HG03135 (cell line): ENCODE data around the gene ITGB2.
A peak's percentile ranks its signal among the peaks of the same experiment; 100 is the strongest.
"Not testable (repeated sequence)": the region's sequence is repeated elsewhere in the genome, so short reads cannot be mapped to it uniquely, and the experiment has no call there.

ENCODE experiments used
- ATAC-seq: cut with Tn5 transposase; IDR thresholded peaks from one replicate; pipeline ENCODE4 v1.9.1; 2021; ENCODE audit warnings: mild to moderate bottlenecking, moderate library complexity; ENCODE audit not compliant: unreplicated experiment

The ITGB2 gene

GRCh38 chr21:44887126-44887806, 33.4 kb downstream of the ITGB2 start:
- no peak for ATAC-seq

- ATAC-seq, result no peak
Measured at GRCh38 chr21:44886113-44887075, 34.3 kb downstream of the ITGB2 start.

- ATAC-seq, result no peak
Measured at GRCh38 chr21:44885615-44886014, 35.1 kb downstream of the ITGB2 start.

GRCh38 chr21:44884097-44884496, 36.6 kb downstream of the ITGB2 start:
- no peak for ATAC-seq

- ATAC-seq, result no peak
Measured at GRCh38 chr21:44883250-44883649, 37.4 kb downstream of the ITGB2 start.

- no peak for ATAC-seq
Measured at GRCh38 chr21:44881198-44881872, 39.4 kb downstream of the ITGB2 start.

- no peak for ATAC-seq
Measured at GRCh38 chr21:44880405-44881197, 40.1 kb downstream of the ITGB2 start.

- ATAC-seq, result not testable (repeated sequence)
Measured at GRCh38 chr21:44879238-44879637, 41.5 kb downstream of the ITGB2 start.

GRCh38 chr21:44878053-44878982, 42.4 kb downstream of the ITGB2 start:
- no peak for ATAC-seq

GRCh38 chr21:44876849-44877575, 43.7 kb downstream of the ITGB2 start:
- no peak for ATAC-seq

GRCh38 chr21:44875316-44875700, 45.4 kb downstream of the ITGB2 start:
- ATAC-seq, result no peak

- peak; percentile 8 for ATAC-seq
Measured at GRCh38 chr21:44874497-44875315, 46.0 kb downstream of the ITGB2 start.

- no peak for ATAC-seq
Measured at GRCh38 chr21:44874240-44874496, 46.5 kb downstream of the ITGB2 start.

GRCh38 chr21:44873356-44874239, 47.1 kb downstream of the ITGB2 start, which contains the start of gene PTTG1IP:
PTTG1IP (minus strand) TSS chr21:44873690; CDS start chr21:44873616, 74 bp downstream.
- peak; percentile 70 for ATAC-seq

- no peak for ATAC-seq
Measured at GRCh38 chr21:44872649-44873355, 47.9 kb downstream of the ITGB2 start.

GRCh38 chr21:44872323-44872648, 48.4 kb downstream of the ITGB2 start:
- no peak for ATAC-seq
